PC-3 (cell line): ENCODE data around the gene POPDC2.

Experiments used
- EZH2phosphoT487 ChIP-seq: fragments of 300-600 bp; sonication (generic); IDR thresholded peaks from 2 replicates; pipeline ENCODE4 v1.6.1; 2018; ENCODE audit warnings: mild to moderate bottlenecking, antibody characterized with exemption, low read length, borderline replicate concordance
- TF ChIP-seq, protein P1 (sequence below): fragments of 300-600 bp; sonication (generic); conservative IDR thresholded peaks from 2 replicates; pipeline ENCODE4 v1.5.1; 2017; ENCODE audit warnings: antibody characterized with exemption, low read depth, mild to moderate bottlenecking, low read length

DNA sequence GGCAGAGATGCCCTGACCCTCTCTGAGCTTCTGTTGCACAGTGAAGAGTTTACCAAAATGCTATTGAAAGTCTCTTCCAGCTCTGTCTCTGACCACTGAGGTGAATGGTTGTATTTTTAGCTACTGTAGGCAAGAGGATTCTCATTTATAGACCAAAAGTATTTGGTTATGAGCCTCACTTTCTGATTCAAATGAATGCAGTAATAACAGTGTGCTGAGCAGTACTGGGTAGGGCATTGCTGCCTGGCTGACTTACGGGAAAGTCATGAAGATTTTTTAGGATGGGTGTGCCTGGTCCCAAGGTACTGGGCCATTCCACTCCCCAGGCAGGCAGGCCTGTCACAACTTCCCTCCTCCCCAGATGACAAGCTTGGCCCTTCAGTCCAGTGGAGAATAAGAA, 47.2 kb downstream of the POPDC2 start:
- TF ChIP-seq, protein P1, sequence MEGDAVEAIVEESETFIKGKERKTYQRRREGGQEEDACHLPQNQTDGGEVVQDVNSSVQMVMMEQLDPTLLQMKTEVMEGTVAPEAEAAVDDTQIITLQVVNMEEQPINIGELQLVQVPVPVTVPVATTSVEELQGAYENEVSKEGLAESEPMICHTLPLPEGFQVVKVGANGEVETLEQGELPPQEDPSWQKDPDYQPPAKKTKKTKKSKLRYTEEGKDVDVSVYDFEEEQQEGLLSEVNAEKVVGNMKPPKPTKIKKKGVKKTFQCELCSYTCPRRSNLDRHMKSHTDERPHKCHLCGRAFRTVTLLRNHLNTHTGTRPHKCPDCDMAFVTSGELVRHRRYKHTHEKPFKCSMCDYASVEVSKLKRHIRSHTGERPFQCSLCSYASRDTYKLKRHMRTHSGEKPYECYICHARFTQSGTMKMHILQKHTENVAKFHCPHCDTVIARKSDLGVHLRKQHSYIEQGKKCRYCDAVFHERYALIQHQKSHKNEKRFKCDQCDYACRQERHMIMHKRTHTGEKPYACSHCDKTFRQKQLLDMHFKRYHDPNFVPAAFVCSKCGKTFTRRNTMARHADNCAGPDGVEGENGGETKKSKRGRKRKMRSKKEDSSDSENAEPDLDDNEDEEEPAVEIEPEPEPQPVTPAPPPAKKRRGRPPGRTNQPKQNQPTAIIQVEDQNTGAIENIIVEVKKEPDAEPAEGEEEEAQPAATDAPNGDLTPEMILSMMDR = no peak
- no peak for TF ChIP-seq EZH2phosphoT487
